ENCODE results near the gene CLN6. TPM values are rescaled to one million over a fixed set of nuclear protein-coding genes. Genes with fewer than 3 reads are reported as not detected.

CLN6 gene
- total RNA-seq (2014; rRNA removed; shearing (Covaris generic); ENCODE audit: low replicate concordance), result 15.9 and 16.8 TPM in 2 replicates

DNA sequence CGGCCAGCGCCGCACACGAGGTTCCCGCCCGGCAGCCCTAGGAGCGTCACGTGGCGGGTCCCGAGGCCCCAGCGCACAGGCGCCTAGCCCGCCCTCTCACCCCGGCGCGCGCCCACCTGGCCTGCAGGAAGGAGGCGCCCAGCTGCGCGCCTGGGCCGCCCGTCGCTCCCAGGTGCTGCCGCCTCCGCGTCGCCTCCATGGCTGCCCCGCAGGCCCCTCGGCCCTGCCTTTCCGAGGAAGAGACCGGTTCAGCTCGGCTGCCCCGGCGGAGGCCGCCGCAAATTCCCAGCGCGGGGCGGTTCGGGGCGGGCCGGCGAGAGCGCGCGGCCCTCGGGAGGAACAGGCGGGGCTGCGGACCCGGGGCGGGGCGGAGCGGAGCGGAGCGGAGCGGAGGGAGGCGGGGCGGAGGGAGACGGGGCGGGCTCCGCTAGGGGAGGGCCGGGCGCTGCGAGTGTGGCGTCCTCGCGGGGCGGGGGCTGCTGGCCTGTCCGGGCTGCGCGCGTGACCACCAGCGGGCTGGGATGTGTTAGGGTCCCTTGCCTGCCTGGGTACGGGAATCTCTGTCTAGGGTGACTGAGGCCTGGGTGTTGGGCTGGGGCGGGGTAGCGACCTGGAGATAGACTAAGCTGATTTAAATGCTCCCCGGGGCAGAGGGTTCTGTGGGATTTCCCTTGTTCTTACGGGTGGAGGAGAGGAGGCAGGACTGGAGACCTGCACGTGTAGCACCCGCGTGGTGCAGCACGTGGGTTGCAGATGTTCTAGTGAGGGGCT is at the start of gene CLN6:
Gene CLN6, minus strand, starts transcription at position 343 of the 771 bp plus-strand sequence. Its CDS starts 144 bp downstream, at position 199.
- in situ Hi-C loops (cut with HindIII; ENCODE audit: low pct_unique_long_range_greater_than_20kb, low sequenced_read_pairs), result no loop called here
- peak; percentile 84 for DNase-seq (ENCODE audit: low read depth)

DNA sequence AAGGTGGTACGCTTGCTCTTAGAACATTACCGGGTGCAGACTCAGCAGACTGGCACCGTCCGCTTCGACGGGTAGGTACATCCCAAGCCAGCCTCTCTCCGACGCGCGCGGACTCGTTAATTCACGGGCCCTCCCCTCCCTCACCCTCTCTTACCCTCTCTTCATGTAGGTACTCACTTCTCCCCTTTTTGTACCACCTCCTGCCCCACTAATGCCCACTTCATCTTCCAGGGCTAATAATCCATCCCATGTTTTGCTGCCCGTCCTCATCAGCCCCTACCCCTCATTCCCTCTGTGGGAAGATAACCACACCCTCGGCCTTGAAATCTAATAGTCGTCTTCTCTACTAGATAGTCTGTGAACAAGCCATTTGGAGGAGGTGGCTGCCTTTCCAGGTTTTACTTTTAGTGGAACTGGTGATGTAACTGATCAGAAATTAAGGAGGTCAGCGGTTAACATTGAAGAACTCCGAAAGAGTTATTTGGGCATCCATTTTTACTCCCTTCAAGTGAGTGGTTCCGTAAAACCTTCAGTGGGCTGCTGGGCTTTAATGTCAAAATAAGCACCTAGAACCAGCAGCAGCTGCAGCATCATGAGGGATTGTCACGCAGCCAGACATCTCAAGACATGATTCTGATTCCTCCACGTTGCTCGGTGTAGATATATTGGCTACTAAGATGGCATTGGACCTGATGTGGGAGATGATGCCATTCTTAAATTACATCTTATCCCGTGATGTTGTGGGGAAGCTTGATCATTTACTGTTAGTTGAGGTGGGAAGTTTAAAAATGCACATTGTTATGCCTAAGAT is 49.3 kb upstream of the CLN6 start:
- DNase-seq (ENCODE audit: low read depth), result peak; percentile 39

DNA sequence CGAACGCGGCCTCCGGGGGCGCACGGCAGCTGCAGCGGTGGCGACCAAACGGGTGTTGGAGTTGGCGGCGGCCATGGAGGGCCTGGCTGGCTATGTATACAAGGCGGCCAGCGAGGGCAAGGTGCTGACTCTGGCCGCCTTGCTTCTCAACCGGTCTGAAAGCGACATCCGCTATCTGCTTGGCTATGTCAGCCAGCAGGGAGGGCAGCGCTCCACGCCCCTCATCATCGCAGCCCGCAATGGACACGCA is 48.7 kb upstream of the CLN6 start:
- no peak for DNase-seq (ENCODE audit: low read depth)
- in situ Hi-C loops (cut with HindIII; ENCODE audit: low pct_unique_long_range_greater_than_20kb, low sequenced_read_pairs), result no loop called here

More for the DNA sequence above, 49.3 kb upstream of the CLN6 start:
- in situ Hi-C loops (cut with HindIII; ENCODE audit: low pct_unique_long_range_greater_than_20kb, low sequenced_read_pairs), result no loop called here

DNA sequence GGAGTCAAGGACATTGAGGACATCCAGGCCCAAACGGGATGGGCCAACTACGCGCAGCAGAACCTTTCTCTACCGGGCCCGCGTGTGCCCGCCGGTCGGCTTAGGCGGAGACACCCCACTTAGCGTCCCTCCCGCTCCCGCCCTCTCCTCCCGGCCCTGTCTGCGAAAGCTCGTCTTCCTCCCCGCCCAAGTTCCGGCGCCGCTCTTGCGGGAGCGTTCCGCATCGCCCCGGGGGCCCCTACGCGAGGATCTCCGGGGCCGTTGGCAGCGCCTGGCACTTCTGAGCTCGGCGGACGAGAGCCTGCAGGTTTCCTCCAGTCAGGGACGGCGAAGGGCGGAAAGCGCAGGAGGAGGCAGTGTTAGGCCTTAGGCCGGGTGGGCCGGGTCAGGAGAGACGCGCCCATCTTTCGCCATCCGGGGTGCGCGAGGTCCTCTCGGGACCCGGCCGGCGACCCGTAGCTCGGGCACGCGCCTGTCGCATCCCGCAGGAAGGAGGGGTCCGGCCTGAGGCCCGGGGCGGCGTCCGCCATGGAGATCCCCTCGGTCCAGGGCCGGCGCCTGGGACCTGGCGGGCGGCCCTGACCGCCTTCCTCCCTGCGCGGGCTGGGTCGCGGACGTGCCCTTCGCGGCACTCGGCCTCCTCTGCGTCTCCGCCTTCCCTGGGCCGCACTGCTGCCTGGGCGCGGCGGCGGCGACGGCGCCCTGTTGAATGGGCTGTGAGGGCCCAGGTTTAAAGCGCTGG is 48.2 kb upstream of the CLN6 start, which contains the start of gene FEM1B:
Gene FEM1B, plus strand, starts transcription at position 143 of the 742 bp plus-strand sequence. CDS start 673 bp downstream, outside the sequence.
- in situ Hi-C loops (cut with HindIII; ENCODE audit: low pct_unique_long_range_greater_than_20kb, low sequenced_read_pairs), result no loop called here
- DNase-seq (ENCODE audit: low read depth), result peak; percentile 93

DNA sequence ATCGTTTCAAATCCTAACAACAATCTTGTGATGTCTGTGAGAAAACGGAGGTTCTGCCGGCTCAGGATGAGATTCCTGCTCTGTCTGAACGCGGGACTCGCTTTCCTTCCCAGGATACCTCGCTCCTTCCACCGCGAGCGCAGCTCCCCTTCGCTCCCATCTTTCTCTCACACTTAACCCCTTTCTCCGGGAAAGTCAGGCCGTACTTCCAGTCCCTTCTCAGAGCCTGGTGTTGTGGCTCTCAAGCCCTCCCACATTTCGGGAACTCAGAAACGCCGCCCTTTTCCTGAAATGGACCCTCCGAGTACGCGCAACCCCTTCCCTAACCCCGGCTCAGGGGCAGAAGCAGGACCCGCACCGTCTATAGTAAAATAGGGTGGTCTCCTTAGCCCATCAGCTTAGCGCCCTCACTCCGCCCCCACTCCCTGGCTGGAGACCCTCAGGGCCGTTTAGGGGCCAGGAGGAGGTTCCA is 47.6 kb upstream of the CLN6 start:
- in situ Hi-C loops (cut with HindIII; ENCODE audit: low pct_unique_long_range_greater_than_20kb, low sequenced_read_pairs), result no loop called here
- no peak for DNase-seq (ENCODE audit: low read depth)

DNA sequence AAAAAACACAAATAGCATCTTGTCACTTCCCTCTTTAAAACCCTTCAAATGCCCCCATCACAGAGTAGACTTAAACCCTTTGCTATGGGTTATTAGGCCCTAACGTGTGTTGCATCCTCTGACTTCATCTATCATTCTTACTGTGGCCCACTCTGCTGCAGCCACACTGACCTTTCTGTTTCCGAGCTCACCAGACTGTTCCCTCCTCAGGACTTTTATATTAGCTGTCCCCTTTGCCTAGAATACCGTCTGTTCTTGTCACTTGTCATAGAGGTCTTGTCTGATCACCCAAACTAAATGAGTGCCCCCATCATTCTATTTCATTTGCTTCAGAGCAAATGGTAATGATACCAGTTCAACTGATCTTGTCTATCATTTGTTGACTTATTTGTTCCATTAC is 47.1 kb upstream of the CLN6 start:
- DNase-seq (ENCODE audit: low read depth), result no peak
- in situ Hi-C loops (cut with HindIII; ENCODE audit: low pct_unique_long_range_greater_than_20kb, low sequenced_read_pairs), result no loop called here

DNA sequence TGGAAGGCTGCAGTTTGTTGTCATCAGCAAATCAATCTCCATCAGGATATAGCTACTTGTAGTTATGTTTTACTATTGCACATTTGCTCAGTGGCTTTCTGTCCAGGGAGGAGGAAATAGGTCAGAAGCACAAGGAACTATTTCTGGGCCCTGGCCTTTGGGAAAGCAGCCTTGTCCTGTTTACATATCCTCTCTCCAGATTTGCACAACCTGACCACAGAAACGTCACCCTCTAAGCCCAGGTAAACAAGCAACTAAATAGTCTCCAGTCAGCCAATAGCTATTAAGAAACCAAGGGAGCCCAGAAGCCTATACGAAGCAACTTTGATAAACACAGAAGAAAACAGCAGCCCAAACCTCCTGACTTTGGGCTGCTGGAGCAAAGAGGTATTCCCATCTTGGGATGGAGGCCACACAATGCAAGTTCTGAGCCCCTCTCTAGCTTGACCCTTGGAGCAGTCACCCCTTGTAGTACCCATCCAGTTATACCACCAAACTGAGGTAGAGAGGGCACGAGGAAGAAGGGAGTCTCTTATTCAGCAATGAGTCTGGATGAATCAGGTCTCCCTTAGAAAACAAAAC is 45.7 kb upstream of the CLN6 start:
- in situ Hi-C loops (cut with HindIII; ENCODE audit: low pct_unique_long_range_greater_than_20kb, low sequenced_read_pairs), result no loop called here
- DNase-seq (ENCODE audit: low read depth), result no peak

DNA sequence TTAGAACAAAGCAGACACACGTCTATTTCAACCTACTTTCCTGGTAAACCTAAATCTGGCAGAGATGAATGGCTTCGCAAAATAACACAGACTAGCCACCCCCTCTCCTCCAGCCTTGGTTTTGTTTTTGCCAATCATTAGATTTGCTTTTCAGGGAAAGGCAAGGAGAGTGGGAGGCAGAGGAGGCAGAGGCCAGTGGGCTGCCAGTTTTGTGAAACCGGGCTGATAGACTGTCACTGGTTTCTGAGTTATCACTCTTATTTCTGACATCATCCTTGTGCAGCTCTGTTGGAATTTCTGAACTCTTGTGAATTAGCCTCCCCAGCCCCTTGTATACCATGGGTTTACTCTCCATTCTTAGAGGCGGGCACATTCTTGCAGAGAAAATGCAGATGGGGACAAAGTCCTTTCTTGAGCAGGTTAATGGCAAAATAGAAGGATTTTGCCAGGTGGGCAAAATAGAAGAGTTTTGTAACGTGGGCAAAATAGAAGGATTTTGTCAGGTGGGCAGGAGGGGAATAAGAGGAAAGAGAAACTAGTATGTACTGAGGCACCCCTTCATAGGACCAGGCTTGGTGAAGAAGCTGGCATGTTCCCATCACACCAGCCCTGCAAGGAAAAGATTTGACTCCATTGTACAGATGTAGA is 44.8 kb upstream of the CLN6 start:
- in situ Hi-C loops (cut with HindIII; ENCODE audit: low pct_unique_long_range_greater_than_20kb, low sequenced_read_pairs), result no loop called here
- DNase-seq (ENCODE audit: low read depth), result no peak

DNA sequence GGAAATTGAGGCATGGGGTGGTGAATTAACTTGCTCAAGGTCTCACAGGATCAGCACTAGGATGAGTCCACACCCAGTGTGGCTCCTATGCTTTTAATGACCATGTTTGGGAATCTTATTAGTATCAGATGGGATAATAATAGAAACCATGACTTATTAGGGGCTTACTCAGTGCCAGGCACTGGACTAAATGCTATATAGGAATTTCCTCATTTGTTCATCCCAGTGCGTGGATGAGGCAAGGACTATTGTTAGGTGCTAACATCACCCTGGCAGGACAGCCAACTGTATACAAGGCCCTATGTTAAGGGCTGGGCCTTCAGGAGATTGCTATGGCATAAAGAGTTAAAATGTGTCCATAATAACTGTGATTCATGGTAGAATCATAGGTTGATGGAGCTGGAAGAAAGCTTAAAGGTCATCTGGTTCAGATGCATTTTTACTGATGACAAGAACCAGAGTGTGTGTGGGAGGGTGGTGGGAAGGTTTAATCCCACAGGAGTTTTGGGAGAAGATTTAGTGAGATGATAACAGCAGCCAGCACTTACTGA is 43.3 kb upstream of the CLN6 start:
- no peak for DNase-seq (ENCODE audit: low read depth)
- in situ Hi-C loops (cut with HindIII; ENCODE audit: low pct_unique_long_range_greater_than_20kb, low sequenced_read_pairs), result no loop called here

DNA sequence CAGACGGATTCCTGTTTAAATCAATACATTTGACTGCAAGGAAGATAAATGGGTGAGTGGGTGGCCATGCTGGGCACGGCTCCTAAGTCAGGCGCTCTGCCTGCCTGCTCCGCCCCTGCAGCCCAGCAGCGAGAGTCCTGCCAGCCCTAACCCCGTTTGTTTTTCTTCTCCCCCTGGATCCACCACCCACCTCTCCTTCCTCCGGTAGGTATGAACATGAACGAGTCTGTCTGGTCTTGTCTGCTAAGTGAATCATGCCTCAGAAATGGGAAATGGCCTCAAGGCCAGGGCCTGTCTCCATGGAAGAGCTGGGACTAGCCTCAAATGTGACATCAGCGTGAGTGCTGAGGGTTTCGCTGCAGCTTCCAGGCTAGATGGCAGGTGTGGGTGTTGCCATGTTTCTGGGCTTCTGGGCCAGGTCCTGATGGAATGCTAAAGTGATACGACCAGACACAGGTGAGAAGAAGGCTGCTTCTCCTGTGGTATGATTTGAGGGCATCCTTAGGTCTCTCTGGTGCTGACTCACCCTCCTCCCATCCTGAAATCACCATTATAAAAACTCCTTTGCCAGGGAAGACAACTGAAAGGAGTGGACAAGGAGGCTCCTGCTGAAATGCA is 42.4 kb upstream of the CLN6 start:
- in situ Hi-C loops (cut with HindIII; ENCODE audit: low pct_unique_long_range_greater_than_20kb, low sequenced_read_pairs), result no loop called here
- DNase-seq (ENCODE audit: low read depth), result peak; percentile 72

DNA sequence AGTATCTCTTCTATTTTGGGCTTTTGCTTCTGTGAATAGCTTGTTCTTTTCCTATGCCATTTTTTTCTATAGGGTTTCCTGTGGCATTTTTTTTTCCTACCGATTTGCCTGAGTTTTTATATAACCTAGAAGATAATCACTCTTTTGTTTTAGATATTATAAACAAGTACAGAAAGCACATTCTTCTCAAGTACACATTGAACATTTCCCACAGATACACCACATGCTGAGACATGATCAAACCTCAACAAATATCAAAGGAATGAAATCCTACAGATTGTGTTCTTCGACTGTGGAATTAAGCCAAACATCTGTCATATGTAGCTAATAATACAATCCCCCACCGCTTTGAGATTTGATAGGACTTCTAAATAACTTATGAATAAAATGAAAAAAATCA is 38.9 kb upstream of the CLN6 start:
- no peak for DNase-seq (ENCODE audit: low read depth)

DNA sequence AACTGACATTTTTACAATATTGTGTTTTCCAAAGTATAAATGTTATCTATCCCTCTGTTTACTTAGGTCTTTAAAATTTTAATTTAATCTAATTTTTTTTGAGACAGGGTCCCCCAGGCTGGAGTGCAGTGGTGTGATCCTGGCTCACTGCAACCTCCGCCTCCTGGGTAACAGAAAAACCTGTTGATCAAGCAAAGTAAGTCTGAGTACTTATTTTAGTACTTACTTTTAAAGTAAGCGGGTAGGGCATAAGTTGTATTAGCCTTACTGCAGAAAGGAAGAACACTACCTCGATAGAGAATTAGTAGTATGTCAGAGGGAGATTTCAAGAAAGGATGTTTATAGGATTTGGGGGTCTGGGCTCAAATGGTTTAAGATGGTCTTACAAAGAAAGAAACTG is 36.1 kb upstream of the CLN6 start:
- in situ Hi-C loops (cut with HindIII; ENCODE audit: low pct_unique_long_range_greater_than_20kb, low sequenced_read_pairs), result no loop called here
- no peak for DNase-seq (ENCODE audit: low read depth)

More for the DNA sequence above, 38.9 kb upstream of the CLN6 start:
- in situ Hi-C loops (cut with HindIII; ENCODE audit: low pct_unique_long_range_greater_than_20kb, low sequenced_read_pairs), result no loop called here

DNA sequence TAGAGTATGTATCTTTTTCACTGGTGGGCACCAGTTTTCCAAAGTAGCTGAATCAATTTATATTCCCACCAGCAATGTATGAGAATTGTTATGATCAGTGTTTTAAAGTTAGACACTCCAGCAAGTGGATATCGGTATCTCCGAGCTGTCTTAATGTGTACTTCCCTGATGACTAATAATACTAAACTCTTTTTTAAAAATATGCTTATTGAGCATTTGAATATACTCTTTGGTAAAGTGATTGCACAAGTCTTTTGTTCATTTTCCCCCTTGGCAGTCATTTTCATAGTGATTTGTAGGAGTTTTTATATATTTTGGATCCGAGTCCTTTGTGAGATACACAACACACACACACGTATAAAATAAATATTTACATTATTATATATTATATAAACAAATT is 35.6 kb upstream of the CLN6 start:
- DNase-seq (ENCODE audit: low read depth), result no peak
- in situ Hi-C loops (cut with HindIII; ENCODE audit: low pct_unique_long_range_greater_than_20kb, low sequenced_read_pairs), result no loop called here

DNA sequence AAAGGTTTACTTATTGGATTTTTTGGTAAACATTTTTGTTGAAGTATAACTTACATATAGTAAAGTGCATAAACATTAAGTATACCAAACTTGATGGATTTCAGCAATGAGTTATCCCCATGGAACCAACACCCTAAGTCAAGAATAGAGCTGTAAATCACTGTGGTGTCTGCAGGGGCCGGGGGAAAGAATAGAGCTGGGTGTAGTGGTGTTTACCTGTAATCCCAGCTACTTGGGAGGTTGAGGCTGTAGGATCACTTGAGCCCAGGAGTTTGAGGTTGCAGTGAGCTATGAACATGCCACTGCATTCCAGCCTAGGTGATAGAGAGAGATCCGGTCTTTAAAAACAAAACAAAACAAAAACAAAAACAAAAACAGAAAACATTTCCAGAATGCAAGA is 34.8 kb upstream of the CLN6 start:
- in situ Hi-C loops (cut with HindIII; ENCODE audit: low pct_unique_long_range_greater_than_20kb, low sequenced_read_pairs), result no loop called here

DNA sequence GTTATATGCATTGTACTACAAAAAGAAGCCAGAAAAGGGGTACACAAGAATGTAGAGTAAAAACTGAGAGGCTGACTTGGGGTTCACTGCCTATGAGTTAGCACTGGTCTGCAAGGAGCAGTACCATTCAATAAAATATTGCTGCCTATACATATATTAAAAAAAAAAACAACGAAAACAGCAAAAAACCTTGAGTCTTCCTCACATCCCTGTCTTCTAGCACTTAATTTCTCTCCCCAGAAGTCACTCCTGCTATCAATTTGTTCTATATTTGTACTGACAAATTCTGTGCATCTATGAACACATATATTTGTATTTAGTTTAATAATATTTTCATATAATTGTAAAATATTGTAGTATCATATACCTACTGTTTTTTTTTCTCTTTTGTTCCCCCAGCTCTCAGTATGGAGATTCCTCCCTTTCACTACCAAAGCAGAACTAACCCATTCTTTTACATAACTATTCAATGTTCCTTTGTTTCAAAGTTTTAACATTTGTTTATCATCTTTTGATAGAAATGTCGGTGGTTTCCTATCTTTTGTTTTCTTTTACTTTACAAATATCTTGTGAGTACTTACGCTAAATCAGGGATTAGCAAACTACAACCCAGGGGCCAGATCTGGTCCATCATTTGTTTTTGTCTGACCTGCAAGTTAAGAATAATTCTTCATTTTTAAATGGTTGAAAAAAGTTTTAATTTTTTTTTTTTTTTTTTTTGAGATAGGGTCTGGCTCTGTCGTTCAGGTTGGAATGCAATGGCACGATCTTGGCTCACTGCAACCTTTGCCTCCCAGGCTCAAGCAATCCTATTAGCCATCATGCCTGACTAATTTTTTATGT is 33.2 kb upstream of the CLN6 start:
- in situ Hi-C loops (cut with HindIII; ENCODE audit: low pct_unique_long_range_greater_than_20kb, low sequenced_read_pairs), result no loop called here
- DNase-seq (ENCODE audit: low read depth), result no peak

More for the DNA sequence above, 34.8 kb upstream of the CLN6 start:
- no peak for DNase-seq (ENCODE audit: low read depth)

DNA sequence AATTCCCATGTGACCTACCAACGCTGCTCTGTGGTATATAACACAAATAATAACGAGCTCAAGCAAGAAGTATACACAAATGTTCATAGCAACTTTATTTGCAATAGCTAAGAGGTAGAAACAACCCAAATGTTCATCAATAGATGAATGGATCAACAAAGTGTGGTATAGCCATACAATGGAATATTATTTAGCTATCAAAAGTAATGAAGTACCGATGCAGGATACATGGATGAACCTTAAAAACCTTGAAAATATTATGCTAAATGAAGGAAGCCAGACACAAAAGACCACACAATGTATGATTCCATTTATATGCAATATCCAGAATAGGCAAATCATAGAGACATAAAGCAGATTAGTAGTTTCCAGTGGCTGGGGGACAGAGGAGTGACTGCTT is 32.5 kb upstream of the CLN6 start:
- in situ Hi-C loops (cut with HindIII; ENCODE audit: low pct_unique_long_range_greater_than_20kb, low sequenced_read_pairs), result no loop called here

DNA sequence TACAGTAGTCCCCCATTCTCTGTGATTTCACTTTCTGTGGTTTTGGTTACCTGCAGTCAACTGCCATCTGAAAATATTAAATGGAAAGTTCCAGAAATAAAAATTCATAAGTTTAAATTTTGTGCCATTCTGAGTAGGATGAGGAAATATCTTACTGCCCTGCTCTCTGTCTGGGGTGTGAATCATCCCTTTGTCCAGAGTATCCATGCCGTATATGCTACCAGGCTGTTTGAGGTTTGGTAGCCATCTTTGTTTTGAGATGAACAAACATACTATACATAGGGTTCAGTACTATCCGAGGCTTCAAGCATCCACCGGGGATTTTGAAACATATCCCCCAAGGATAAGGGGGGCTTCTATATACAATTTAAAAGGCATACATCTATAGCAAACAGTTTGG is 31.7 kb upstream of the CLN6 start:
- in situ Hi-C loops (cut with HindIII; ENCODE audit: low pct_unique_long_range_greater_than_20kb, low sequenced_read_pairs), result no loop called here
- no peak for DNase-seq (ENCODE audit: low read depth)

More for the DNA sequence above, 32.5 kb upstream of the CLN6 start:
- DNase-seq (ENCODE audit: low read depth), result no peak
